ENCODE measurements around the gene ULK4.
"Not testable (repeated sequence)": the region's sequence is repeated elsewhere in the genome, so short reads cannot be mapped to it uniquely, and the experiment has no call there.

Gene ULK4

GRCh38 chr3:41419809-41420208 lies 542.1 kb downstream of the ULK4 start:
- no peak for FAIRE-seq

DNA sequence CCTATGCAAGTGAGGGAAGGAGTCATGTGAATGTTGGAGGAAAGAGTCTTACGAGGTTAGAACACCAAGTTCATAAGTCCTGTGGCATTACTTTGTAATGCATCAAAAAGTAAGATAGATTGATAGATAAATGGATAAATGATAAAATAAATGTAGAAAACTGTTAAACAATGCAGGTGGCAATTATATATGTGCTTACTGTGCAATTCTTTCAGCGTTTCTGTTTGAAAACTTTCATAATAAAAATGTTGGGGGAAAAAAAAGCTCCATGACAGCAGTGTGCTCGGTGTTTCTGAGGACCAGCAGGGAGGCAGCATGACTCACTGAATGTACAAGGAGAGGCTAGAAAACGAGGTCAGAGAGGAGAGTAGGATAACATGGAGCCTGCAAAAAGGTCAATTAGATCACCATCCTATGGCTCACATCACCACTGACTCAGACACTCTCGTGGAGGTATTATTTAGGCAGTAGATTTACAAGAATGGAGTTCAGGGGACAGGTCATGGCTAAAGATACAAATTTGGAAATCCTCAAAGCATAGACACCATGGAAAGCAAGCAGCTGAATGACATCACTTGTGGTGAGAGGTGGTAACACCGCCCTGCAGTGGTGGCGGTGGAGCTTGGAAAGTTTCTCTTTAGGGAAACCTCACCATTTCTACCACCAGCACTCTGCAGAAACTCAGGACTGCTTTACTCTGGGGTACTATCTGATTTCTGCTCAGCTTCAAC lies 542.8 kb downstream of the ULK4 start:
- no peak for FAIRE-seq

- no peak for FAIRE-seq
These were observed 544.3 kb downstream of the ULK4 start for GRCh38 chr3:41417574-41417973.

DNA sequence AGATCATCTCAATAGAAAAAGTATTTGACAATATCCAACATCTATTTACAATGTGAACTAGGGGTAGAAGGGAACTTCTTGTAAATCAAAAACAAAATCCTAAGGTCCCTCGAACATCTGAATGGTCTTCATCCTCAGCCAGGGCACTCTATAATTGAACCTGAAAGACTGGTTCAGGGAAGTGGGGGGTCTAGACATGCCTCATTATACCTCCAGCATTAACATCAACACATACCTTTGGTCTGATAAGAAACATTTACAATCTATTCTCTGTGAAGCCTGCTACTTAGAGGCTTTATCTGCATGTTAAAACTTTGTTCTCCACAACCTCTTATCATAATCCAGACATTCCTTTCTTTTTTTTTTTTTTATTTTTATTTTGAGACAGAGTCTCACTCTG lies 550.8 kb downstream of the ULK4 start:
- no peak for FAIRE-seq

DNA sequence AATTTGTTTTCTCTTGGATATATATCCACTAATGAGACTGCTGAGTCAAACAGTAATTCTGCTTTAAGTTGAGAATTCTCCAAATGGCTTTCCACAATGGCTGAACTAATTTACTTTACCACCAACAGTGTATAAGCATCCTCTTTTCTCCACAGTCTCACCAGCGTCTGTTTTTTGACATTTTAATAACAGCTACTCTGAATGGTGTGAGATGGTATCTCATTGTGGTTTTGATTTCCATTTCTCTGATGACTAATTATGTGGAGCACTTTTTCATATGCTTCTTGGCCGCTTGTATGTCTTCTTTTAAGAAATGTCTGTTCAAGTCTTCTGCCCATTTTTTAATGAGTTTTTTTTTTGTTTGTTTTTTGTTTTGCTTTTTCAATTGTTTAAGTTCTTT lies 556.4 kb downstream of the ULK4 start:
- no peak for FAIRE-seq

- no peak for FAIRE-seq
These were observed 557.3 kb downstream of the ULK4 start for GRCh38 chr3:41404582-41404981.

DNA sequence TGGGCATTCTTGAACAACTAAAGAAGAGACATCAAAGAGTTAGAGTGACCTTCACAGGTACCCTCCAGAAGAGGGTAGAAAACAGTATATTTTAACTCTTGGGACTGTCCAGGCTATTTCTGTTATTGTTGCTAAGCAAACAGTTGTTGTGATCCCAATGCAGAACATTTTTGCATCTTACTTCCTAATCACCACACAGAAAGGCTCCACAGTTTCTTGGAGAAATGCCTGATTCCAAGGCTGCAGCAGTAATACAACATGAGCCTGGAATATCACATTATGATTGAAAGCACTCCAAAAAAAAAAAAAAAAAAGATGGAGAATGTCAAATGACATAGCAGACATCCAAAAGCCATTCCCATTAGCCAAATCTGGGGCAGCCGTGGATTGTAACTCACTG lies 567.0 kb downstream of the ULK4 start:
- FAIRE-seq, result no peak

DNA sequence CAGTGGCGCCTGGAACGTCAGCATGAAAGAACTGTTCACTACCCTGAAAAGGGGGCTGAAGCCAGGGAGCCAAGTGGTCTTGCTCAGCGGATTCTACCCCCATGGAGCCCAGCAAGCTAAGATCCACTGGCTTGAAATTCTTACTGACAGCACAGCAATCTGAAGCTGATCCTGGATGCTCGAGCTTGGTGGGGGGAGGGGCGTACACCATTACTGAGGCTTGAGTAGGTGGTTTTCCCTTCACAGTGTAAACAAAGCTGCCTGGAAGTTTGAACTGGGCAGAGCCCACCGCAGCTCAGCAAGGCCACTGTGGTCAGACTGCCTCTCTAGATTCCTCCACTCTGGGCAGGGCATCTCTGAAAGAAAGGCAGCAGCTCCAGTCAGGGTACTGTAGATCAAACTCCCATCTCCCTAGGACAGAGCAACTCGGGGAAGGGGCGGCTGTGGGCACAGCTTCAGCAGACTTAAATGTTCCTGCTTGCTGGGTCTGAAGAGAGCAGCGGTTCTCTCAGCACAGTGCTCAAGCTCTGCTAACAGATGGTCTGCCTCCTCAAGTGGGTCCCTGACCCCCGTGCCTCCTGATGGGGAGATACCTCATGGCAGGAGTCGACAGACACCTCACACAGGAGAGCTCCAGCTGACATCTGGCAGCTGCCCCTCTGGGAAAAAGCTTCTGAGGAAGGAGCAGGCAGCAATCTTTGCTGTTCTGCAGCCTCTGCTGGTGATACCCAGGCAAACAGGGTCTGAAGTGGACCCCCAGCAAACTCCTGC lies 591.0 kb downstream of the ULK4 start:
- not testable (repeated sequence) for FAIRE-seq

DNA sequence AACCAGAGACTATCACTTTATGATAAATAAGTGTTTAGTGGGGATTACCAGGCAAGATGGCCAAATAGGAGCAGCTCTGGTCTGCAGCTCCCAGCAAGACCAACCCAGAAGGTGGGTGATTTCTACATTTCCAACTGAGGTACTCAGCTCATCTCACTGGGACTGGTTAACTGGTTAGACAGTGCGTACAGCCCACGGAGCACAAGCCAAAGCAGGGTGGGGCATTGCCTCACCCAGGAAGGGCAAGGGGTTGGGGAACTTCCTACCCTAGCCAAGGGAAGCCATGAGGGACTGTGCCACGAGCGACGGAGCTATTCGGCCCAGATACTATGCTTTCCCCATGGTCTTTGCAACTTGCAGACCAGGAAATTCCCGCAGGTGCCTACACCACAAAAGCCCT lies 591.6 kb downstream of the ULK4 start:
- FAIRE-seq, result no peak

- no peak for FAIRE-seq
These were observed 592.1 kb downstream of the ULK4 start for GRCh38 chr3:41369838-41370237.

DNA sequence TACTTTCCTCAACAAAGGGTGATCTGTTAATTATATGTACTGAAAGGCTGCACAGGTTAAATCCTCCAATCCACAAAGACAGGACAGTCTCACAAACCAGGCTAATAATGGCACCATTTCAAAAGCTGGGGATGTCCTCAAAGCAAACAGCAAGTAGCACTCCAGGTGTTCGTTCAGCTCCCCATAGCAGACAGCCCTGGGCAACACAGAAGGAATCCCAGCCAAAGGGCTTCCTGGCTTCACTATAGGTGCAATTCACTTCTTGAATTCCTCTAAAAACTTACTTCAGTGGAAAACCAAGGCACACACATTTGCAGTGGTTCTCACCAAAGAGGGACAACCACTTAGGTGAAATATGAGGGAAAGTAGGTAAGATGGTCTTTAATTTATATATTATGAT lies 595.9 kb downstream of the ULK4 start:
- FAIRE-seq, result no peak

GRCh38 chr3:41364736-41365135 lies 597.2 kb downstream of the ULK4 start:
- FAIRE-seq, result no peak

- FAIRE-seq, result no peak
These were observed 597.9 kb downstream of the ULK4 start for GRCh38 chr3:41363830-41364523.

DNA sequence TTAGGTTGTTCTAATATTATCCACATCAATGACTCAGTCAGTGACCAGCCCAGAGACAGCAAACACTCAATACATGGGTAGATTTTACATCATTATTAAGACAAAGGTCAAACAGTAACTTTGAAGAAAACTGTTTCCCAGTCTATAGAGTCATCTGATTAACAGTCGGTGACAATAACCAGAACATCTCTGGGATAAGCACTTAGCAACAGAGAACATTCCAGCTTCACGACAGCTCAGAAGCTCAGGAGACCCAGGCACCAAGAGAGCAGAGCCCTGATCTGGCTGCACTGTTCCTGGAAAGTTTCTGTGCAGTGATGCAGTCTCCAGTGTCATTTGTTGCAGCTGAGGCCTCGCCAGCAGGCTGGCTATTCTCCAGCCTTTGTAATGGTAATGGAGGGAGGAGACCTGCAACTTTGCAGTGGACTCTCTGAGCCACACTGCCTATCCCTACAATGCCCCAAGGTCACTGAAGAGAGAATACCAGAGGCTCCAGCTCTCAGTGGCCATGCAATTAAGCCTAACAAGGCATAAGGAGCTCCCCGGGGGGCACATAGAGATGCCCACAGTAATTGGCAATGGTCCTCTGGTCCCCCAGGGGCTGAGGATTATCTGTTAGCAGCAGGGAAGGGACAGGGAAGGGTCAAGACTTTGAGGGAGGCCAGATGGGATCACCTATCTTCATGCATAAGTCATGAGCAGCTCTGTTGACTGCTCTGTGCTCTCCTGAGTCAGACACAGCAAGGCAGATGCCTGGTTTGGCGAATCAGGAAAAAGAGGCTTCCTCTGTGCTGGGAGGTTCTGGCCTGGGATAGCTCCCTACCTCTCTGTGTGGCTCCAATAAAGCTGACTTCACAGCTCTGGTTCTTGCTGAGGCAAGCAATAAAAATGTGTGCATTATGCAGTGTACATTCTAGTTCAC lies 599.0 kb downstream of the ULK4 start:
- FAIRE-seq, result no peak

- no peak for FAIRE-seq
These were observed 604.6 kb downstream of the ULK4 start for GRCh38 chr3:41357271-41357670.

DNA sequence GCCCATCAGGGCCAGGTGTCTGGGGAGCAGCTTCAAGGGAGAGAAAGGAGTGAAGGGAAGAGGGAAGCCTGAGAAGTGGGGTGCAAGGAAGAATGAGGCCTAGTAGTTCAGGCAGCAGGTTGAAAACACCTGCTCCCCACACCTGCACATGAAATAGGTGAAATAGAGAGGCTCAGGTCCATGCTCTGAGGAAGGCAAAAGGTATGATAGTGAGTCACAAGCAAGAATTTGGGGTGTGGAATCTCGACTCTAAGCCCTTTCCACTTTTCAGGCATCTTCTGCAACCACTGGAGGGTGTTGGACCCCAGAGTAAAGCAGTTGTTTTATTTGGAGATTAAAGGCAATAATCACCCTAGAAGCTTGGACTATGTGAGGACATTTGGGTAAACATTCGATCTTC lies 605.1 kb downstream of the ULK4 start:
- no peak for FAIRE-seq

DNA sequence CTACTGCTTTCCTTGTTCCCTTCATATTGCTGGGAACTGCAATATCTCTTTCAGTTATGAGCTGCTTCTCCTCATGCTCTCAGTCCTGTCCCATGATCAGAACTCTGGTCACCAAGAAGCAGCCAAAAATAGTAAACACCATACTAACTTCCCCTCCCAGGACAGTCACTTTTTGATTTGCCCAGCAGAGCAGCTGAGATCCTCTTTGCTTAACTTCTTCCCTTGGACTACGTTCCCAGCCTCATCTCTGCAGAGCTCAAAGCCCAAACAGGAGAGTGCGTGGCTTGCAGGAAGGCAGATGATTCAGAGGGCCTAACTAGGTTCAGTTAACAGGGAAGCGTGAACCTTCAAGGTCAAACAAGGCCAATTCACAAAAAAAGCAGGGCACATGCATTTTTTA lies 609.4 kb downstream of the ULK4 start:
- FAIRE-seq, result no peak

DNA sequence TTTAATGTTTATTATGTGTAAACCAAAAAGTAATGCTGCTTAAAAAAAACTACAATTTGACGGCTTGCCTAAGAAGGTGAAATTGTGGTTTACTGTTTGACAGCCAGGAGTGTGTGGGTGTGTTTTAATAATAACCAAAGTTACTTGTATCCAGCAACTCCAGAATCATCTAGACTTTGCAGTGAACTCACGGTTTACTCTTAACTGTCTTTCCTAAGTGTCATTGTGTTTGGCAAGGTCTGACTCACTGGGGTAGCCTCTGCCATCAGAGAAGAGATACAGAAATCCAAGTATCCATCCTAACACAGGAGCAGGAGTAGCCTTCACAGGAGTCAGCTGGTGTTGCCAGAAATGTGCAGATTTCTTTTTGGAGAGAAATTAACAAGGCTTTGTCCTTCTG lies 611.5 kb downstream of the ULK4 start:
- no peak for FAIRE-seq

DNA sequence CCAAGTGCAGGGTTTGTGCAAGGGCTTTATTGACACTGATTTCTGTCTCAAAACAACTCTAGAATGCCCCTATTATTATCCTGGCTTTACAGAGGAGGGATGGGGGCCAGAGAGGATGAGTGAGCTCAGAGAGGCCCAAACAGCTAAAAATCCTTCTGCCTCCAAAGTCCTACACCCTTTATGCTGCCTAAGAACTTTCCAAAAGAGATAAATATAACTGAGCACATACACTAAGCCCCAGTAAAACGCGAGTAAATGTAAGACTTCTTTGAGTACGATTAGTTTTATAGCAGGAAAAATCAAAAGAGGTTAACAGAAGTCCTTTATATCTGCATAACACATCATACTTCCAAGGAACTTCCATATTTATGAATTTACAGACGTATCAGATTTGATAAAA lies 613.5 kb downstream of the ULK4 start:
- FAIRE-seq, result no peak

GRCh38 chr3:41346698-41347270 lies 615.1 kb downstream of the ULK4 start:
- FAIRE-seq, result no peak

DNA sequence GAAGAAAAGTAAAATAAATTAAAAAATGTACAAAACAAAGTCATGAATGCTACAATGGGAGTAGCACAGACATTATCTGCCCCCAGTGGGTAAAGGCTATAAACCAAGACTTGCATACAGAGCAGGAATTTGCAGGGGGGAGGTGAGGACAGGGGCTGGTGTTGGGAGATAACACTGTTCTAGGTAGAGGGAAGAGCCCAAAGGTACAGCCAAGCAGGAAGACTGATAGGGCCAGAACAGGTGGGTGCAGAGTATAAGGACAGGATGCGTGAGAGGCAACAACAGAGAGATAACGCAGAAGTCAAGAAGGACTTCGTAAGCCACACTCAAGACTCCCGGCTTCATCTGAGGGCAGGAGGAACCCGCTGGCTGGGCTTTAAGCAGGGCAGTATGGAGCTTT lies 616.1 kb downstream of the ULK4 start:
- FAIRE-seq, result no peak

GRCh38 chr3:41339758-41340157 lies 622.1 kb downstream of the ULK4 start:
- FAIRE-seq, result no peak

DNA sequence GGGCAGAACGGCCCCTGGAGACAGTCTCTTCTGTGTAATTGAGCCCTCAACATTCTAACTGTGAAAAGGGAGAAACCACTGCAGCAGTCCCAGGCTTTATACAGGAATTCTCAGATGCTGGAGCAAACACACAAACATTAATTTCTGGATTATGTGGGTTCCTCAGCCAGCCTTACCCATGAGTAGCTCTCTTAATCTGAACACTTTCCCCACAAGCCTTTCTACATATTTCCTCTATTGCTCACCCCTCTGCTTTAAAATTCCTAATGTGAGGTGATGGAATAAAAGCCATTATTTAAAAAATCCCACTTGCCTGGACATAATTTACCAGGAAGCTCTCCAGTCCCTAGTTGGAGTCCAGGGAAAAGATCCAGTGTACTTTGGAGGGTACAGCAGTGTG lies 623.6 kb downstream of the ULK4 start:
- no peak for FAIRE-seq

Measured in A204.1 (cell line).